Gastroesophageal sphincter (tissue), 4 donors: ENCODE measurements around the gene CNNM4. TPM values are rescaled to one million over a fixed set of nuclear protein-coding genes. Genes with fewer than 3 reads are reported as not detected.
A peak's percentile ranks its signal among the peaks of the same experiment; 100 is the strongest.

Experiments used
- ATAC-seq: fragments of 150-250 bp; one replicate; pipeline ENCODE4 v1.9.1; 2016; ENCODE audit warnings: mild to moderate bottlenecking, moderate library complexity
- H3K27ac ChIP-seq, 4 donors: fragments of 200-600 bp; sonication (generic) in 3 of 4; 1 replicate in 3 of 4; 2 replicates in 1 of 4; pipeline ENCODE4 v1.5.1; 2016 to 2019
- H3K27me3 ChIP-seq: fragments of 200-600 bp; sonication (generic); one replicate; pipeline ENCODE4 v1.5.1; 2019
- H3K36me3 ChIP-seq, 2 donors: fragments of 200-600 bp; sonication (generic); one replicate each; pipeline ENCODE4 v1.5.1; 2019; ENCODE audit warnings: control low read depth in 1 of 2
- H3K4me1 ChIP-seq, 3 donors: fragments of 200-600 bp; sonication (generic); 1 replicate in 2 of 3; 2 replicates in 1 of 3; pipeline ENCODE4 v1.5.1; 2016 to 2019; ENCODE audit warnings: control low read depth in 2 of 3
- H3K4me3 ChIP-seq, 2 donors: fragments of 200-600 bp; sonication (generic); one replicate each; pipeline ENCODE4 v1.5.1; 2019; ENCODE audit warnings: mild to moderate bottlenecking in 1 of 2, moderate library complexity in 1 of 2
- H3K9me3 ChIP-seq, 3 donors: fragments of 200-600 bp; sonication (generic); one replicate each; pipeline ENCODE4 v1.5.1; 2017 to 2019; ENCODE audit warnings: control low read depth in 2 of 3
- EP300 ChIP-seq: sonication (generic); formaldehyde crosslinking; IDR thresholded peaks from one replicate; pipeline ENCODE4 v1.6.1; 2017; ENCODE audit warnings: antibody characterized with exemption, mild to moderate bottlenecking
- POLR2A ChIP-seq, 2 donors: fragments of 450-650 bp; IDR thresholded peaks; one replicate each; pipeline ENCODE4 v1.6.1; 2017; ENCODE audit warnings: antibody characterized with exemption in 2 of 2, mild to moderate bottlenecking in 2 of 2, moderate library complexity in 1 of 2
- POLR2AphosphoS5 ChIP-seq: sonication (generic); formaldehyde crosslinking; IDR thresholded peaks from one replicate; pipeline ENCODE4 v1.6.1; 2017; ENCODE audit warnings: antibody characterized with exemption
- WGBS, 2 donors: methylation state at CpG; one replicate each; pipeline ENCODE4 v1.1.5; 2018; ENCODE audit warnings: low coverage in 1 of 2; 5-methylcytosine and 5-hydroxymethylcytosine counted together
- total RNA-seq, 4 donors: library from RNA; depleted of rRNA; stranded (reverse); fragments of >200 nt; gene quantifications; one replicate each; pipeline ENCODE4 v1.1.0, GENCODE V29; 2016
- TF ChIP-seq, protein P1 (sequence below), 4 experiments: fragments of 200-600 bp in 2 of 4; fragments of 450-650 bp in 2 of 4; sonication (generic) in 1 of 4; IDR thresholded peaks; one replicate each; pipeline ENCODE4 v1.5.1; 2017 to 2019; ENCODE audit warnings: antibody characterized with exemption in 4 of 4, mild to moderate bottlenecking in 2 of 4, moderate library complexity in 2 of 4

Gene CNNM4
- total RNA-seq, 4 donors from 2014 or later: 2.7 to 6.1 (median 5.5) TPM

DNA sequence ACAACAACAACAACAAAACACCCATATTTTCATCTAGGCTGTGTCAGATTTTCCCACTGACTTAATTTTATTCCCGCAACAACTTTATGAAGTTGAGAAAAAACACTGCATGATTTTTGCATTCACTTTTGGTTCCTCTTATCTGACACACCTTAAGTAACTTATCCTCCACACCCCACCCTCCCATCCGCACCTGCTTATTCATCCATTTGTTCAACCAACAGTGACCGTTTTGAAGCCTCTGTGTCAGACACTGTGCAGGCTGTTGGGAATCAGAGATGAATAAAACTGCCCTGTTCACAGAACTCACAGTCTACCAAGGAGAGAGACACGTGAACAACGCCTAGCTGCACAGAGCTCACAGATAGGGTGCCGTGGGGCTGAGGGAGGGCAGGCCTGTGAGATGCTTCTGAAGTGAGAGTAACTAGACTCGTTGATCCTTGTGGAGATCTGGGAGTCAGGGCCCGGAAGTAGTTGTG lies 7.4 kb downstream of the CNNM4 start:
- H3K4me3 ChIP-seq: no peak overlapping the region
- H3K36me3 ChIP-seq: no peaks in the 10 kb centered on the region
- H3K4me1 ChIP-seq: peaks cover 0 to 52% (median 19%) of the 10 kb centered on the region in 3 donors
- TF ChIP-seq POLR2AphosphoS5: no peak
- no peak for TF ChIP-seq POLR2A (IDR thresholded peaks at IDR 0.05)
- TF ChIP-seq EP300: no peak
- TF ChIP-seq, protein P1, sequence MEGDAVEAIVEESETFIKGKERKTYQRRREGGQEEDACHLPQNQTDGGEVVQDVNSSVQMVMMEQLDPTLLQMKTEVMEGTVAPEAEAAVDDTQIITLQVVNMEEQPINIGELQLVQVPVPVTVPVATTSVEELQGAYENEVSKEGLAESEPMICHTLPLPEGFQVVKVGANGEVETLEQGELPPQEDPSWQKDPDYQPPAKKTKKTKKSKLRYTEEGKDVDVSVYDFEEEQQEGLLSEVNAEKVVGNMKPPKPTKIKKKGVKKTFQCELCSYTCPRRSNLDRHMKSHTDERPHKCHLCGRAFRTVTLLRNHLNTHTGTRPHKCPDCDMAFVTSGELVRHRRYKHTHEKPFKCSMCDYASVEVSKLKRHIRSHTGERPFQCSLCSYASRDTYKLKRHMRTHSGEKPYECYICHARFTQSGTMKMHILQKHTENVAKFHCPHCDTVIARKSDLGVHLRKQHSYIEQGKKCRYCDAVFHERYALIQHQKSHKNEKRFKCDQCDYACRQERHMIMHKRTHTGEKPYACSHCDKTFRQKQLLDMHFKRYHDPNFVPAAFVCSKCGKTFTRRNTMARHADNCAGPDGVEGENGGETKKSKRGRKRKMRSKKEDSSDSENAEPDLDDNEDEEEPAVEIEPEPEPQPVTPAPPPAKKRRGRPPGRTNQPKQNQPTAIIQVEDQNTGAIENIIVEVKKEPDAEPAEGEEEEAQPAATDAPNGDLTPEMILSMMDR (IDR thresholded peaks at IDR 0.05): no peak
- 93 to 100% methylated on average over 2 to 5 of the region's 8 CpGs for WGBS, 2 donors
- no peaks in the 10 kb centered on the region for H3K27me3 ChIP-seq
- no peak overlapping the region for H3K27ac ChIP-seq
- H3K9me3 ChIP-seq: no peaks in the 10 kb centered on the region
- ATAC-seq: no peak

DNA sequence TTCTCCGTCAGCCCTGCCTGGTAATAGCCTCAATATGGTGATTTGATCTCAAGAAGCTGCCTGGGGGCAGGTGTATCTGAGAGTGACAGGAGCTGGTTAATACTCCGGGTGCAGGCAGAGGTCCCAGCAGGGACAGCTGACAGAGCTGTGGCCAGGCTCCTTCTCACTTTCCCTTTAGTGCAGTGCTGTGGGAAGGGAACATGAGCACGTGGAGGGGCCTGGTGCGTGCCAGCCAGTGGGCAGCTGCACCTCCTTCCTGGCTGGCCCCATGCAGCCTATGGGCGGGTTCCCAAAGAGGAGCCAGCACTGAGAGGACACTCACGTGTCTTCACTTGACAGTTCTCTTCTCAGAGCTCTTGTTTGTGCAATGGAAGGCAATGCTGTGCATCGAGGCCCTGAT lies 9.1 kb downstream of the CNNM4 start:
- 33 to 56% methylated on average over 2 to 3 of the region's 7 CpGs for WGBS, 2 donors
- peak overlapping the region in 1 of 4 donors; percentile 4 for H3K27ac ChIP-seq
- no peak overlapping the region for H3K4me3 ChIP-seq
- no peaks in the 10 kb centered on the region for H3K36me3 ChIP-seq
- peaks cover 0 to 51% (median 7%) of the 10 kb centered on the region in 3 donors for H3K4me1 ChIP-seq
- no peaks in the 10 kb centered on the region for H3K9me3 ChIP-seq
- ATAC-seq: peak; percentile 76
- TF ChIP-seq POLR2AphosphoS5: no peak
- TF ChIP-seq EP300: no peak
- no peak for TF ChIP-seq POLR2A (IDR thresholded peaks at IDR 0.05)
- TF ChIP-seq, protein P1 (IDR thresholded peaks at IDR 0.05): no peak
- no peaks in the 10 kb centered on the region for H3K27me3 ChIP-seq

DNA sequence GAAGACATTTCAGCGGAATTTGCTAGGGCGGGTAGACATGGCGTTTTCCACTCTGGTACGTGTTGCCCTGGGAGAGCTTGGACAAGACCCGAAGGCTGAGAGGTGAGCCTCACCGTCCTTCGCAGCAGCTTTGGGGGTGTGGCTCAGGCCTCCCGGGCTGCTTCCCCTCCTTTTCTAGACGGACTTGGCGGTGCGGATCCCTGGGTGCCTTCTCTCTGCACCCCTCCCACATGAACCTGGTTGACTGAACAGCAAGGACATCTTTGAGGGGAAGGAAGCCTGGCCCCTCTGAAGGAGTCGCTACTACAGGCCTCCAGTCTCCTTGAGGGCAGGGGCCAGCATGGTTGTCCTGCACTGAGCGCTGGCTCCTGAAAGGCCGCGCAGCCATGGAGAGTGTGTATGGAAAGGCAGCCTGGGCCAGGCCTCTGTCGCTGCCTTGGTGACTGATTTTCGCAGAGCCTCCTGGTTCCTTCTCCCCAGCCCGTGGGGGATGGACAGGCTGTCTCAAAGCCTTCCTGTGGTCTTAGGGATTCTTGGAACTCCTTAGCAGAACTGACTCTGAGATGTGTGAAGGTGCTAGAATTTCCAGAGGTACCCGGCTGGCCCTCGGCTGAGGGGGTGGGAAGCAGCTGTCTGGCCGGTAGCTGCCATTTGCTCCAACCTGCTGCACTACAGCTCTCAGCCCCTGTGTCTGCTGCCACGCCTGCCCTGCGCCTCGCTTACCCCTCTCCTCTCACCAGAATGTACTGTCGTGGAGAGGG lies 9.9 kb downstream of the CNNM4 start:
- TF ChIP-seq POLR2AphosphoS5 (no peak), EP300 (no peak), POLR2A (IDR thresholded peaks at IDR 0.05) (no peak)
- TF ChIP-seq, protein P1 (IDR thresholded peaks at IDR 0.05): no peak
- H3K4me1 ChIP-seq: peaks cover 0 to 44% (median 7%) of the 10 kb centered on the region in 3 donors
- no peaks in the 10 kb centered on the region for H3K36me3 ChIP-seq
- no peak for ATAC-seq
- 84 to 100% methylated on average over 7 to 12 of the region's 25 CpGs for WGBS, 2 donors
- H3K4me3 ChIP-seq: no peak overlapping the region
- no peaks in the 10 kb centered on the region for H3K9me3 ChIP-seq
- no peaks in the 10 kb centered on the region for H3K27me3 ChIP-seq
- H3K27ac ChIP-seq: peak overlapping the region in 1 of 4 donors; percentile 4

DNA sequence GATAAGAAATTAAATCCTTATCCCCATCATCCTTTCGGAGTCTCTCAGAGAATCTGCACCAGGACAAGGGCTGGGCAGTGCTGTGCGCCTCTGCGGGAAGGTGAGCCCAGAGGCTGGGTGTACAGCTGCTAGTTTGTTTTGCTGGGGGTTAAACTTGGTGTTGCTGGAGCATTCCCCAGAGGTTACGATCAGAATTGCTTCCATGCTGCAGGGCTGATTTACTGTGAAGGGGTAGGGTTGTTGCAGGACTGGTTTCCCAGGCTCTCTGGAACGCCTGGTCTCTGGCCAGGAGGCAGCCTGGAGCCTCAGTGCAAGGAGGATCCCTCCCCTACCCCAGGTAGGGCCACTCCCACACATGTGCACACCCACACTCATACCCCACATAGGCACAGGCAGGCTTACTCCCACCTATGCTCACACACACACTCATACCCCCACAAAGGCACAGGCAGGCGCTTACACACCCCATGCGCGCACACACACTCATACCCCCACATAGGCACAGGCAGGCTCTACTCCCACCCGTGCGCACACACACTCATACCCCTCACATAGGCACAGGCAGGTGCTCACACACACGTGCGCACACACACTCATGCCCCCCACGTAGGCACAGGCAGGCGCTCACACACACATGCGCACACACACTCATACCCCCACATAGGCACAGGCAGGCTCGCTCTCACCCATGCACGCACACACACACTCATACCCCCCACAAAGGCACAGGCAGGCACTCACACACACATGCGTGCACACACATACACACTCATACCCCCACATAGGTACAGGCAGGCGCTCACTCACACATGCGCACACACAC lies 11.3 kb downstream of the CNNM4 start:
- no peak for TF ChIP-seq POLR2AphosphoS5
- TF ChIP-seq, protein P1 (IDR thresholded peaks at IDR 0.05): no peak
- TF ChIP-seq POLR2A (IDR thresholded peaks at IDR 0.05): no peak
- no peak for TF ChIP-seq EP300
- no peaks in the 10 kb centered on the region for H3K27me3 ChIP-seq
- peaks cover 0 to 34% (median 7%) of the 10 kb centered on the region in 3 donors for H3K4me1 ChIP-seq
- ATAC-seq: no peak
- H3K4me3 ChIP-seq: no peak overlapping the region
- 86 to 90% methylated on average over 8 to 12 of the region's 20 CpGs for WGBS, 2 donors
- H3K36me3 ChIP-seq: no peaks in the 10 kb centered on the region
- H3K27ac ChIP-seq: no peak overlapping the region
- H3K9me3 ChIP-seq: no peaks in the 10 kb centered on the region
